22Rv1 (cell line): Measurements from ENCODE around the gene APOA4.

Experiments used
- H3K27ac ChIP-seq: fragments of 450-650 bp; 2 replicates; pipeline ENCODE4 v1.5.1; 2017
- ZFX ChIP-seq: fragments of 450-650 bp; IDR thresholded peaks from 2 replicates; pipeline ENCODE4 v1.6.1; 2017; ENCODE audit warnings: antibody characterized with exemption, borderline replicate concordance
- TF ChIP-seq, protein P1 (sequence below): fragments of 450-650 bp; IDR thresholded peaks from 2 replicates; pipeline ENCODE4 v1.5.1; 2017; ENCODE audit warnings: mild to moderate bottlenecking

Gene APOA4

DNA sequence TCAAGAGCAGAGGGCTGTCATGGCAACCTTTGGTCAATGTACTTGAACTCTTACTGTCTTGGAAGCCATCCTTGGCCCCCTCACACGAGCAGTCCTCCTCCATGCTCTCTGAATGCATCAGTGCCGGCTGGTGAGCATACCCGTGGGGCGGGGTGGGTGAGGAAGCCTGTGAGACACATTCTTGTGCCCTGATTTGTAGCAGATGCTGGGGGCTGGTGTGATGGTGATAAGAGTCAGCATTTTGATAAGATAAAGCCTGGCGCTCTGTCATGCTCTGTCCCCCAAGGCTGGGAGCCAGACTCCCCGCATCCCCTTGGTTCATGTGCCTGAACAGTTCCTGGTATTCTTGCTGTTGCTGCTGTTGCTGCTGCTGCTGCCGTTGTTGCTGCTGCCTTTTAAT is 34.8 kb upstream of the APOA4 start:
- no peak for TF ChIP-seq ZFX
- TF ChIP-seq, protein P1, sequence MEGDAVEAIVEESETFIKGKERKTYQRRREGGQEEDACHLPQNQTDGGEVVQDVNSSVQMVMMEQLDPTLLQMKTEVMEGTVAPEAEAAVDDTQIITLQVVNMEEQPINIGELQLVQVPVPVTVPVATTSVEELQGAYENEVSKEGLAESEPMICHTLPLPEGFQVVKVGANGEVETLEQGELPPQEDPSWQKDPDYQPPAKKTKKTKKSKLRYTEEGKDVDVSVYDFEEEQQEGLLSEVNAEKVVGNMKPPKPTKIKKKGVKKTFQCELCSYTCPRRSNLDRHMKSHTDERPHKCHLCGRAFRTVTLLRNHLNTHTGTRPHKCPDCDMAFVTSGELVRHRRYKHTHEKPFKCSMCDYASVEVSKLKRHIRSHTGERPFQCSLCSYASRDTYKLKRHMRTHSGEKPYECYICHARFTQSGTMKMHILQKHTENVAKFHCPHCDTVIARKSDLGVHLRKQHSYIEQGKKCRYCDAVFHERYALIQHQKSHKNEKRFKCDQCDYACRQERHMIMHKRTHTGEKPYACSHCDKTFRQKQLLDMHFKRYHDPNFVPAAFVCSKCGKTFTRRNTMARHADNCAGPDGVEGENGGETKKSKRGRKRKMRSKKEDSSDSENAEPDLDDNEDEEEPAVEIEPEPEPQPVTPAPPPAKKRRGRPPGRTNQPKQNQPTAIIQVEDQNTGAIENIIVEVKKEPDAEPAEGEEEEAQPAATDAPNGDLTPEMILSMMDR, result no peak

GRCh38 chr11:116857316-116857715 is 34.2 kb upstream of the APOA4 start:
- TF ChIP-seq, protein P1, result no peak
- TF ChIP-seq ZFX, result no peak
- H3K27ac ChIP-seq, result no peak overlapping the region

More for the DNA sequence above, 34.8 kb upstream of the APOA4 start:
- H3K27ac ChIP-seq, result no peak overlapping the region

GRCh38 chr11:116856423-116856822 is 33.3 kb upstream of the APOA4 start:
- no peak for TF ChIP-seq ZFX
- TF ChIP-seq, protein P1, result no peak

GRCh38 chr11:116855413-116855812 is 32.3 kb upstream of the APOA4 start:
- H3K27ac ChIP-seq, result no peak overlapping the region
- no peak for TF ChIP-seq ZFX
- TF ChIP-seq, protein P1, result no peak

More at GRCh38 chr11:116856423-116856822, 33.3 kb upstream of the APOA4 start:
- no peak overlapping the region for H3K27ac ChIP-seq

DNA sequence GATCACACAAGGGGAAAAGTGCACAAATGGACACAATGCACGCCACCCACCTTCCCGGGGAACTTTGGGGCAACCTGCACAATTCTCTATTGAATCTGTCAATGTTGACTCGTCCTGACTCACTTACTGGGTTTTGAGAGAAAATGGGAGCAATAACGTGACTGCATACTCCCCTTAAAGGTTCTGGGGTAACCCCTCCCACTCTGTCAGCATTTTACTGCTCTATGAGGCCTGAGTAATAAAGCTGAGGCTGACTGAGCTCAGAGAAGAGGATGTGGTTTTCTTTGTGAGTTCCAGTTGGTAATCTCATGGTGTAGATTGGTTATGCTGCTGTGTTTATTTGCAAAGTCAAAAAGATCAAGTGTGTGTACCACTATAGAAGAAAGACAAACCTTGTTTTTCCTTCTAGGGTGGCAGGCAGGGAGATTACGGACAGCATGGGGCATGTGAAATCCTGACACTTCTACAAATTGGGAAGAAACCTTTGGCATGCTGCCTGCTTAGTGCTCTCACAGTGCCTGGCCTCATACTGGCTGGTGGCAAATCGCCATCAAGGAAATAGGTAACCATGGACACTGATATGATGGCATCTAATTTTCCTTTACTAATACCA is 30.5 kb upstream of the APOA4 start:
- no peak for TF ChIP-seq ZFX
- TF ChIP-seq, protein P1, result no peak
- no peak overlapping the region for H3K27ac ChIP-seq

- TF ChIP-seq ZFX, result no peak
- TF ChIP-seq, protein P1, result no peak
- H3K27ac ChIP-seq, result peak overlapping the region; percentile 15; the same call in 1 of the 2 replicates
Measured at GRCh38 chr11:116852261-116853031, 29.3 kb upstream of the APOA4 start.

DNA sequence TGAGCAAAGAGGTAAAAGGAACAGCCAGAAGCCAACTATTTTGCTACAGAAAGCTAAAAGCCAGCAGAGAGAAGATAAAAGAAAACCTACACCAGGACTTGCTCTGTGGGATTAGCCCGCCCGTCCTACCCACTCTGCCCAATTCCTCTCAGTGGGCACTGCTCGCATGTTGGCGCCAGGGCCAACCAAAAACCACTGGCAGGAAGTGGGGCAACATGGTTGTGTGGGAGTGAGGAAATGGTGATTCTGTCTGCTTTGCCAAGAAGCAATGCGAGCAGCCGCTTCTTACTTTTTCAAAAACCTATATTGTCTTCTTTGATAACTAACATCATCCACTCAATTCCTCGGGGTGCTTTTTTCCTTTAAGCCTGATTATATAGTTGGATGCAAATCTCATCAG is 28.5 kb upstream of the APOA4 start:
- no peak overlapping the region for H3K27ac ChIP-seq
- TF ChIP-seq, protein P1, result no peak
- TF ChIP-seq ZFX, result no peak
